ENCODE results near the gene CCNB2.

DNA sequence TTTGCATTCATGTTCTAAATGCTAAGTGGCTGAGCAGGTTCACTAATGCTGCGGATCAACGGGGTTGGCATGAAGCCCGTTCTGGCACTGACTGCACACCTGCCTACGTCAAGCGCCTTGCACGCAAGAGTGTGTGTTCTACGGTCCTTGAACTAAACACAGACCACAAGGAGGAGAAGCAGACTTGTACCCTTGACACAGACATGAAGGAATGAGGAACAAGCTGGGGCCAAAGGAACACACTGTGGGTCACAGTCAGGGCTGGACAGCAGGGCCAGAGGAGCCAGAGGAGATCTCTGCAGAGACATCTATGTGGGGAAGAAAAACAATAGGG lies 53.7 kb downstream of the CCNB2 start:
- TF ChIP-seq POLR2AphosphoS5 (IDR thresholded peaks at IDR 0.05; ENCODE audit: borderline replicate concordance, low read depth, low read length) (no peak), EZH2 (IDR thresholded peaks at IDR 0.05) (no peak), FOXP2 (optimal IDR thresholded peaks at IDR 0.05; ENCODE audit: control extremely low read depth, extremely low read length, insufficient read depth) (no peak)

All from SK-N-MC (cell line).